ENCODE results near the gene DAGLB. TPM values are rescaled to one million over a fixed set of nuclear protein-coding genes. Genes with fewer than 3 reads are reported as not detected.

The DAGLB gene
- polyA plus RNA-seq, 3 donors = 15.2 to 47.0 (median 16.4) TPM

GRCh38 chr7:6409944-6410693 lies 37.6 kb downstream of the DAGLB start:
- Mint-ChIP-seq H3K27ac (peak overlapping the region in 3 of 7 donors; percentile 32 to 71 (median 65)), H3K4me1 (no peaks in the 10 kb centered on the region), H3K36me3 (peaks cover 70 to 94% of the 10 kb centered on the region in 2 donors), H3K27me3 (ENCODE audit: low read depth in 3 of 3) (no peaks in the 10 kb centered on the region), H3K9me3 (peaks cover 0 to 2% (median 0%) of the 10 kb centered on the region in 7 donors), H3K4me3 (no peak overlapping the region)
- H3K79me2 ChIP-seq (ENCODE audit: insufficient read depth, low read length) = peaks cover 66% of the 10 kb centered on the region
- no peaks in the 10 kb centered on the region for H3K9me3 ChIP-seq (replicated peaks in 1 of 2; ENCODE audit: control insufficient read depth in 1 of 2, insufficient read depth in 1 of 2, low read length in 2 of 2)
- peaks cover 83 to 95% of the 10 kb centered on the region in 2 donors for H3K36me3 ChIP-seq (replicated peaks in 1 of 2; ENCODE audit: control insufficient read depth in 1 of 2, insufficient read depth in 2 of 2, low read length in 2 of 2)
- no peak overlapping the region for H2AFZ ChIP-seq (ENCODE audit: insufficient read depth, low read depth, low read length, poor library complexity, severe bottlenecking)
- H3K9ac ChIP-seq (ENCODE audit: insufficient read depth, low read length, poor library complexity, severe bottlenecking) = no peak overlapping the region
- DNase-seq = no peak
- H3K4me1 ChIP-seq (ENCODE audit: control insufficient read depth in 1 of 2, insufficient read depth in 2 of 2, low read length in 2 of 2) = no peaks in the 10 kb centered on the region
- peaks cover 92% of the 10 kb centered on the region for H4K20me1 ChIP-seq (ENCODE audit: insufficient read depth, low read length)
- no peak for TF ChIP-seq CTCF (IDR thresholded peaks at IDR 0.05)
- WGBS (ENCODE audit: insufficient coverage) = 93% methylated on average over 22 of the region's 34 CpGs
- H3K27ac ChIP-seq (ENCODE audit: low read depth in 1 of 2, low read length in 2 of 2) = peak overlapping the region in 1 of 2 donors; percentile 54
- H3K4me2 ChIP-seq (replicated peaks; ENCODE audit: extremely low read depth, low read length, poor library complexity, severe bottlenecking) = no peak overlapping the region
- no peak overlapping the region for H3K4me3 ChIP-seq (replicated peaks in 1 of 3; ENCODE audit: low read depth in 2 of 3, low read length in 3 of 3)
- H3K27me3 ChIP-seq (ENCODE audit: control insufficient read depth in 2 of 2, insufficient read depth in 2 of 2, low read length in 2 of 2) = no peaks in the 10 kb centered on the region
- intact Hi-C loops (cut with micrococcal nuclease) = no loop called here

- no peaks in the 10 kb centered on the region for H3K4me1 Mint-ChIP-seq
These were observed 38.7 kb downstream of the DAGLB start for GRCh38 chr7:6409091-6409490.

More at GRCh38 chr7:6409091-6409490, 38.7 kb downstream of the DAGLB start:
- Mint-ChIP-seq H3K9me3 (no peaks in the 10 kb centered on the region), H3K27ac (peak overlapping the region in 6 of 7 donors; percentile 1 to 77 (median 55)), H3K4me3 (no peak overlapping the region), H3K27me3 (ENCODE audit: low read depth in 3 of 3) (no peaks in the 10 kb centered on the region), H3K36me3 (peaks cover 67 to 94% of the 10 kb centered on the region in 2 donors)
- H3K4me1 ChIP-seq (ENCODE audit: control insufficient read depth in 1 of 2, insufficient read depth in 2 of 2, low read length in 2 of 2) = no peaks in the 10 kb centered on the region
- WGBS (ENCODE audit: insufficient coverage) = 98% methylated on average over 5 of the region's 14 CpGs
- no peaks in the 10 kb centered on the region for H3K9me3 ChIP-seq (replicated peaks in 1 of 2; ENCODE audit: control insufficient read depth in 1 of 2, insufficient read depth in 1 of 2, low read length in 2 of 2)
- H4K20me1 ChIP-seq (ENCODE audit: insufficient read depth, low read length) = peaks cover 92% of the 10 kb centered on the region
- intact Hi-C loops (cut with micrococcal nuclease) = no loop called here
- H3K27ac ChIP-seq (ENCODE audit: low read depth in 1 of 2, low read length in 2 of 2) = peak overlapping the region in 1 of 2 donors; percentile 54
- no peak overlapping the region for H3K4me2 ChIP-seq (replicated peaks; ENCODE audit: extremely low read depth, low read length, poor library complexity, severe bottlenecking)
- H2AFZ ChIP-seq (ENCODE audit: insufficient read depth, low read depth, low read length, poor library complexity, severe bottlenecking) = no peak overlapping the region
- no peak overlapping the region for H3K4me3 ChIP-seq (replicated peaks in 1 of 3; ENCODE audit: low read depth in 2 of 3, low read length in 3 of 3)
- H3K36me3 ChIP-seq (replicated peaks in 1 of 2; ENCODE audit: control insufficient read depth in 1 of 2, insufficient read depth in 2 of 2, low read length in 2 of 2) = peaks cover 83 to 95% of the 10 kb centered on the region in 2 donors
- no peaks in the 10 kb centered on the region for H3K27me3 ChIP-seq (ENCODE audit: control insufficient read depth in 2 of 2, insufficient read depth in 2 of 2, low read length in 2 of 2)
- H3K79me2 ChIP-seq (ENCODE audit: insufficient read depth, low read length) = peaks cover 62% of the 10 kb centered on the region
- no peak for DNase-seq
- no peak for TF ChIP-seq CTCF (IDR thresholded peaks at IDR 0.05)
- H3K9ac ChIP-seq (ENCODE audit: insufficient read depth, low read length, poor library complexity, severe bottlenecking) = no peak overlapping the region

Measured in CD14-positive monocyte (primary cell).